Calu3 (cell line): Measurements from ENCODE around the gene SMS. TPM values are rescaled to one million over a fixed set of nuclear protein-coding genes. Genes with fewer than 3 reads are reported as not detected.

Source experiments
- BruUV-seq: library from RNA; stranded (reverse); fragments of 400-500 nt; replicated peaks from 2 replicates; lab custom pipeline; 2021; lab: Mats Ljungman, UMichigan
- CTCF ChIA-PET: fragments of 300-600 bp; sonication (Branson Sonifier 250); formaldehyde crosslinking; loops from one replicate; lab custom pipeline; 2022; ENCODE audit warnings: antibody characterized with exemption; lab: Charles Lee
- DNase-seq: peaks from one replicate; pipeline ENCODE4 v3.0.0; 2022
- H3K27ac Mint-ChIP-seq: one replicate; pipeline ENCODE4 v1.8.0; 2022; ENCODE audit warnings: mixed read lengths; ENCODE audit not compliant: unreplicated experiment
- H3K27me3 Mint-ChIP-seq: one replicate; pipeline ENCODE4 v1.8.0; 2022; ENCODE audit warnings: mixed read lengths; ENCODE audit not compliant: unreplicated experiment
- H3K36me3 Mint-ChIP-seq: one replicate; pipeline ENCODE4 v1.8.0; 2022; ENCODE audit warnings: mild to moderate bottlenecking, moderate library complexity, mixed read lengths; ENCODE audit not compliant: insufficient read depth, unreplicated experiment
- H3K4me1 Mint-ChIP-seq: one replicate; pipeline ENCODE4 v1.8.0; 2022; ENCODE audit warnings: mild to moderate bottlenecking, low read depth, mixed read lengths; ENCODE audit not compliant: unreplicated experiment
- H3K4me3 Mint-ChIP-seq: one replicate; pipeline ENCODE4 v1.8.0; 2022; ENCODE audit warnings: mild to moderate bottlenecking, low read depth, moderate library complexity, mixed read lengths; ENCODE audit not compliant: unreplicated experiment
- H3K9me3 Mint-ChIP-seq: one replicate; pipeline ENCODE4 v1.8.0; 2022; ENCODE audit warnings: low read depth, mixed read lengths; ENCODE audit not compliant: unreplicated experiment
- CTCF ChIP-seq: fragments of 200-600 bp; IDR thresholded peaks from one replicate; pipeline ENCODE4 v1.8.0; 2022; ENCODE audit warnings: antibody characterized with exemption; ENCODE audit not compliant: unreplicated experiment
- intact Hi-C: fragments of 100-400 bp; cut with micrococcal nuclease; formaldehyde crosslinking; loops from one replicate; pipeline ENCODE4 v1.10.0; 2022; ENCODE audit not compliant: unreplicated experiment
- total RNA-seq: library from RNA; stranded (reverse); gene quantifications from 2 replicates; pipeline ENCODE4 v1.2.3, GENCODE V29; 2022

SMS gene
- total RNA-seq, 1 experiment from 2014 or later = 225 TPM

DNA sequence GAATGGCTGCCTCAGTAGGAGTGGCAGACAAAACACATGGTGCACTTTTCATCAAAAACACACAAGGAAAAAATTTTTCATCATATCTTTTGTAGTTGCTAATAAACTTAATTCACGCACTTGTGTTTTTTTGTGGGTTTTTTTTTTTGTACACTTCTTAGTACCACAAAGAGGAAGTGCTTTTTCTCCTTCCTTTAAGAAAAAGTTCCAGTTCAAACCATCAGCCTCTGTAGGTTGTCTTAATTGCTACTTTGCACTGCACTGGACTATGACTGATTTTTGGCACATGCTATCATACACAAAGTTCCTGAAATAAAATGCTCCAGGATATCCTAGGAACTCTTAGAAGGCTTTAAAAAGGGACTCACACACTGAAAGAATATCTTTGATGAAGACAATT lies 91.6 kb downstream of the SMS start, which contains the start of gene PHEX:
TSS of gene PHEX (plus strand) at position 242 of the 400 bp plus-strand sequence. CDS start 681 bp downstream, outside the sequence.
- no peak within 1 kb of the TSS for H3K4me3 Mint-ChIP-seq
- no peaks in the 10 kb centered on the region for H3K4me1 Mint-ChIP-seq
- H3K36me3 Mint-ChIP-seq = no peaks in the 10 kb centered on the region
- DNase-seq = no peak
- H3K9me3 Mint-ChIP-seq = no peaks in the 10 kb centered on the region
- CTCF ChIA-PET = no interaction called here
- no TSS peak for BruUV-seq
- TF ChIP-seq CTCF = no peak
- intact Hi-C loops = no loop called here
- H3K27me3 Mint-ChIP-seq = no peaks in the 10 kb centered on the region
- no peak within 1 kb of the TSS for H3K27ac Mint-ChIP-seq

GRCh38 chrX:22032506-22032905 lies 92.0 kb downstream of the SMS start:
- DNase-seq = no peak
- CTCF ChIA-PET = no interaction called here
- H3K27ac Mint-ChIP-seq = no peak overlapping the region
- no peaks in the 10 kb centered on the region for H3K4me1 Mint-ChIP-seq
- H3K27me3 Mint-ChIP-seq = no peaks in the 10 kb centered on the region
- intact Hi-C loops = no loop called here
- TF ChIP-seq CTCF = no peak
- H3K36me3 Mint-ChIP-seq = no peaks in the 10 kb centered on the region
- BruUV-seq = no TSS peak
- H3K4me3 Mint-ChIP-seq = no peak overlapping the region
- no peaks in the 10 kb centered on the region for H3K9me3 Mint-ChIP-seq

GRCh38 chrX:22033818-22034217 lies 93.3 kb downstream of the SMS start:
- no peaks in the 10 kb centered on the region for H3K36me3 Mint-ChIP-seq
- DNase-seq = no peak
- BruUV-seq = no TSS peak
- no peak overlapping the region for H3K27ac Mint-ChIP-seq
- H3K4me1 Mint-ChIP-seq = no peaks in the 10 kb centered on the region
- no peak for TF ChIP-seq CTCF
- CTCF ChIA-PET = no interaction called here
- no peaks in the 10 kb centered on the region for H3K27me3 Mint-ChIP-seq
- intact Hi-C loops = no loop called here
- no peak overlapping the region for H3K4me3 Mint-ChIP-seq
- H3K9me3 Mint-ChIP-seq = no peaks in the 10 kb centered on the region

GRCh38 chrX:22035236-22035635 lies 94.7 kb downstream of the SMS start:
- TF ChIP-seq CTCF = no peak
- Mint-ChIP-seq H3K9me3 (no peaks in the 10 kb centered on the region), H3K4me3 (no peak overlapping the region), H3K27ac (no peak overlapping the region), H3K27me3 (no peaks in the 10 kb centered on the region), H3K4me1 (no peaks in the 10 kb centered on the region), H3K36me3 (no peaks in the 10 kb centered on the region)
- intact Hi-C loops = no loop called here
- DNase-seq = no peak
- CTCF ChIA-PET = no interaction called here
- BruUV-seq = no TSS peak
